IPS-18c (cell line): ENCODE results near the gene WNT3A.

Source experiments
- H3K4me3 ChIP-seq: 2 replicates; pipeline ENCODE4 v1.7.0; 2013; ENCODE audit warnings: low read depth, mild to moderate bottlenecking, low read length, moderate library complexity; ENCODE audit not compliant: insufficient read depth
- H3K9me3 ChIP-seq: one replicate; pipeline ENCODE4 v1.6.1; 2013; ENCODE audit warnings: mild to moderate bottlenecking, low read length, moderate library complexity; ENCODE audit not compliant: control insufficient read depth, insufficient read depth

The WNT3A gene

DNA sequence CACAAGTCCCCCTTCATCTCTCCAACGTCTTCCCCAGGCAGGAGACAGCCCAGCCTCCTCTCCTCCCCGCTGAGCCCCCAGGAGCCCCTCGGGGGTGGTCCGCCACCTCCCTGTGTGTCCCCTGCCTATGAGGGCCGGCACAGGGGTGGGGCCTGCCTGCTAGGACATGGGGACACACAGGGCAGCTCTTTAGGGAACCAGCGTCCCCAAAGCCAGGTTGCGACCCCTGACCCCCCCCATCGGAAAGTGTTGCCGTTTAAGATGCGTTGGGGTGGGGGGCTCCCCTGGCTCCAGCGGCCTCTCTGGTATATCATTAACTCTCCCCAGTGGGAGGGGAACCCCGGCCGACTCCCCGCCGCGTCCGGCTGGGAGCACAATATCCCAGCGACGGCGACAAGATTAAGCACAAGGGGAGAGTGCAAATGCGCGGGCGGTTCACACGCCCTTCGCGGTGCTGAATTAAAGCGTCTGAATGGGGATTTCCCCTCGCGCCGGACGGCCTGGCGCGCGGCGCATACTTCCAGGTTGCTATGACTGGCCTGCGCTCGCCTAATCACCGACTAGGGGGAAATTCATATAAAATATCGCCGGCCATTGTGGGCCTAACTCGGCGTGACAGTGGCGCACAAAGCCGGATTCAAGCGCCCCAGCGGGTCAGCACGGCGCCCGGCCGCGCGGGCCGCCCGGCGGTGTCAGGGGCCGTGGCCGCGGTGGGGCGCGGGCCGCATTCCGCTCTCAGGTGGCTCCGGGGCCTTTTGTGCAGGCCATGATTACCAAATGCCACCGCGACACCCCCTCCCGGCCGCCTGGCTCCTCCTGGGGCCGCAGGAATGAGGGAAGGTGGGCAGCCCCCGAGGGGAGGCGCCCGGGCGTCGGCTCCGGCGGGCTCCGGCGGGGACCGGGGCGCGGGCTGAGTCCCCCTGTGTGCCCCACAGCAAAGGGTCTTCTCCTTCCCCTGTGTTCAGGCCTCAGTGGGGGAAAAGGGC, 30.9 kb downstream of the WNT3A start:
- Histone ChIP-seq H3K9me3 (no peaks in the 10 kb centered on the region), H3K4me3 (peak overlapping the region; percentile 53)

DNA sequence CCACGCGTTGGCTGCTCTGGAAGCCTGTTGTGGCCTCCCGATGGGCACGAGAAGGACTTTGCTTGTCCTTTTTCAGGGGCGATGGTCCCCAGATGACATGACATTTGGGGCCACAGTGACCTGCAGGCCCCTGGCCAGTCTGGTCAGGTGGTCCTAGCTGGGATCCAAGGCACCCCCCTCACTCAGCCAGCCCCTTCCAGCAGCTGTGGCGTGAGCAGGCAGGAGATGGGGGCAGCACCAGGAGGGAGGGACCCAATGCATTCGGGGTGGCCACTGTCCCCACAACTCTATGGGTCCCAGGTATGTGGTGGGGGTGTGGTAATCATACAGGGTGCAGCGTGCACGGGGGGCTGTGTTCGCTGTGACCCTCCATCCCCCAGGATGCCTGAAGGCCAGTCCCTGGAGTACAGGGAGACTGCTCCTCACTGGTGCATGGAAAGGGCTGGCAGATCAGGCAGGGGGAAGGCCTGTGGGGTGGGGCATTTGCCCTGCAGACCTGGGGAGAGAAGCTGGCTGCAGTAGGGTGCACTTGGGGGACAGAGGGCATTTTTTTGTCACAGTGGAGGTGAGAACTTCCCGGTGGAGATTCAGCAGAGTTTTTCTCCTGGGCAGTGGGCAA, 31.7 kb downstream of the WNT3A start:
- H3K9me3 ChIP-seq, result peaks cover 1% of the 10 kb centered on the region
- peak overlapping the region; percentile 53 for H3K4me3 ChIP-seq

DNA sequence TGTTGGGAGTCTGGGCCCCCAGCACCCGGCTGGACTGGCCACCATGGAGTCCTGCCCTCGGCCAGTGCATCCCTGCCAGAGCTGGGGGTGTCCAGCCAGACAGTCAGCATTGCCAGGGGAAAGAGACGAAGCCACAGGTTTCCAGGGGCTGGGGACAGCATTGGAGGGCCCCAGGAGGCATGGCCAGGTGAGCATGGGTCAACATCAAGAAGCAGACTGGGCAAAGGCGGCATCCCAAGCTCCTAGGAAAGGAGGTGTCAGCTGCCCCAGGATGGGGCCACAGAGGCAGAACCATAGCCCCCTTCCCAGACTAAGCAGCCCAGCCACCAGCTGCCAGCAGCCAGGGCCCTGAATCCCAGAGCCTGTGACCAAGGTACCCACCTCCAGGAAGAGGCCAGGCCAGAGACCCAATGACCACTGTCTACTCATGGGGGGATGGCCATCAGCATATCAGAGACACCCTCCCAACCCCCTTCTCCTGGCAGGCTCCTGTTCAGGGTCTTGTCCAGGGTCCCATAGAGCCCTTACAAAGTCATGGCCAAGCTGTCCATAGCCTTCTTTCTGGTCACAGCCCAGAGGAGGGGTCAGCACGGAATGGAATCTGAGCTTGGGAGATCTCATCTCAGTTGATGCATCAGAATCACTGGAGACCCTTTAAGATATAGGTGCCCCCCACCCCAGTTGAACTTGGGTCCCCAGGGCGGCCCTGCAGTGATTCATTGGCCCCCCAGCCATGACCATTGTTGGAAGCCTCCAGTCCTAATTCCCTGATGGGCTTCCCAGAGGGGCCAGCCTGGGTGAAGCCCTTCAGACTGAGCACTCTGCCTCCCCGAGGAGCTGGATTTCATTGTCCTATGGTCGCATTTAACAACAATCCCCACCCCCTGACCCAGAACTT, 32.5 kb downstream of the WNT3A start:
- Histone ChIP-seq H3K9me3 (peaks cover 2% of the 10 kb centered on the region), H3K4me3 (no peak overlapping the region)

DNA sequence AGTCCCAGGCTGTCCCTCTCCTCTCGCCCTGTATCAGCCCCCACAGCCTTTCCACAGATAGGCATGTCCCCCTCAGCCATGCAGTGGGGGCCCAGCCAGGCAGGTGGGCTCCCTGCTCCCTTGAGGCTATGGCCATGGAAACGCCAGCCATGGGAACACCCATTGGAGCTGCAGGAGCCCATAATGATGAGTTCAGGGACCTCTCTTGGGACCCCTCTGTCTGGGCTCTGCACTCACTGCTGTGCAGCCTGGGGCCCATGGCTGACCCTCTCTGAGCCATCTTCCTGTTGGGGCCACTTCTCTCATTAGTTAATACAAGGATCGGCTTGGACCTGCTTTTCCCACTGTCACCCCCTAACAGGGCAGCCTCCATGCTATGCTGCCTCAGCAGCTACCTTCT, 33.2 kb downstream of the WNT3A start:
- Histone ChIP-seq H3K4me3 (no peak overlapping the region), H3K9me3 (peaks cover 2% of the 10 kb centered on the region)

DNA sequence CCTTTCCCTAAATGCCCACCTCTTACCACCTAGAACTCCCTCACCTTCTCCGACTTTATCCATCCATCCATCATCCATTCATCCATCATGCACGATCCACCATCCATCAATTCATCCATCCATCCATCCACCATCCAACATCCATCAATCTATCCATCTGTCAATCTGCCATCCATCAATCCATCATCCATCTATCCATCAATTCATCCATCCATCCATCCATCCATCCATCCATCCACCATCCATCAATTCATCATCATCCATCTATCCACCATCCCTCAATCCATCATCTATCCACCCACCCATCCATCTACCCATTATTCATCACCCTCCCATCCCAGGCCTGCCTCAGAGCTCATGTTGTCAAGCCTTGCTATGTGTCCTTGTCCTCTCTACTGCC, 34.5 kb downstream of the WNT3A start:
- Histone ChIP-seq H3K4me3 (no peak overlapping the region), H3K9me3 (peaks cover 2% of the 10 kb centered on the region)

DNA sequence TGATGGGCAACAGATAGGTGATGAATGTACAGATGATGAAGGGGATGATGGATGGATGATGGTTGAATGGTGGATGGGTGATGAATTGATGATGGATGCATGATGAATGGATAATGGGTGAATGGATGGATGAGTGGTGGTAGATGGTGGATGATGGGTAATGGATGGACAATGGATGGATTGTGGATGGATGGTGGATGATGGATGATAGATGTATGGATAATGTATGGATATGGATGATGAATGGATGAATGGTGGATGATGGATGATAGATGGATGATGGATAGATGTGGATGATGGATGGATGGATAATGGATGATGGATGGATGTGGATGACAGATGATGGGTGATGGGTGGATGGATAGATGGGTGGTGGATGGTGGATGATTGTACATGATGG, 35.7 kb downstream of the WNT3A start:
- peaks cover 2% of the 10 kb centered on the region for H3K9me3 ChIP-seq
- H3K4me3 ChIP-seq, result no peak overlapping the region

DNA sequence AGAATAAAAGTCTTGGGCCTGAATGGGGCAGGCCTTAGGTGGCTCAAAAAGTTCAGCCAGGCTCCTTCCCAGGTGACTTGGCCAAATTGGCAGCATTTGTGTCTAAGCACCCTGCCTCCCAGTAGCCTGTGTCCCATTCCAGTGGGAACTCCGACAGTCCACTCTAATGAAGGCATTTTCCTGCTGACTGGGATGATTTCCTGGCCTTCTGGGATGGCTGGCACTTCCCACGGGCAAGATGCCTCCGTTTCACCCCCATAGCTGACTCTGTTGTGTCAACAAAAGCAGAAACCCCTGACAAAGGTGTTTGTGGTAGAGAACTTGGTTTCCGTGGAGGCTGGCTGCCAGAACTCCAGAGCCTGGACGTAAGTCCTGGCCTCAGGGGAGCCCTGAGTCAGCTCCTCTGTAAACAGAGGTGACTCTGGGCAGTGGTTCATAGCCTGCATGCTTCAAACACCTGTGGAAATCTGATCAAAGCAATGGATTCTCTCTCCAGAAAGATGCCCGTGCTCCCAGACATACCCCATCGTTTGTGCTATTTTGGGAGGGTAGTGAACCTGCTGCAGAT, 36.6 kb downstream of the WNT3A start:
- Histone ChIP-seq H3K9me3 (peaks cover 2% of the 10 kb centered on the region), H3K4me3 (no peak overlapping the region)

DNA sequence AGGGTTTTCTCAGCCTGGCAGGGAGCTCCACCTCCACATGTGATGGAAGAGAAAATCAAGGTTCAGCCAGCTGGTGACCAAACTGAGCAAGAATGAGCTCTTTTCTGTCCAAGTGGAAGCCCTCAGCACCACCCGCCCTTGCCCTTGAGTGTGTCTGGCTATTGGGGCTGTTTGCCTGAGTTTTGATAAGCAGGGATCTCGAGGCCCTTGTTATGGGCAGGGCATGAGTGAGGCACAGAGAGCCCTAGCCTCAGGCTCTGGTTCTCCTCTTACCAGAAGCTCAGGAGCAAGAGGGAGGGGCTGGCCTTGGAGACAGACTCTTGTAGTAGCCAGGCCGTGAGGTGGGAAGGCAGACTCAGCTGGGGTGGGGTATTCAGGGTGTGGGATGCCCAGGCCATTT, 38.2 kb downstream of the WNT3A start:
- Histone ChIP-seq H3K9me3 (peaks cover 2% of the 10 kb centered on the region), H3K4me3 (no peak overlapping the region)

DNA sequence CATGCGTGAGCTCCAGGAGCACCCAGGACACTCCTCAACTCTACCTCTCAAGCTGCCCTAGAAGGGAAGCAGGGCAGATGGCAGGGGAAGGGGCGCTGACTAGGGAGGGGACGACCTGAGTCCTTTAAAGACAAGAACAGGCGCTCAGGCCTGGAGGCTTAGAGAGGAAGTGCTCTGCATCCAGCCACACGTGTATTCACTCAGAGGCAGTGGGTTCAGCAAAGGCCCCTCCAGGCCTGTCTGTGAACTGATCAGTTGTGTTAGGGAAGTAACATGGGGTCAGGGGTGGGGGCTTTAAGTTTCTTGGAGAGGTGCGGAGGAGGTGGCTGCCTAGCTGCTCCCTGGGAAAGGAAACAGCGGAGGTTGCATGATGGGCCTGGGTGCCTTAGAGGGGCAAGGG, 38.6 kb downstream of the WNT3A start:
- Histone ChIP-seq H3K9me3 (peaks cover 2% of the 10 kb centered on the region), H3K4me3 (no peak overlapping the region)

DNA sequence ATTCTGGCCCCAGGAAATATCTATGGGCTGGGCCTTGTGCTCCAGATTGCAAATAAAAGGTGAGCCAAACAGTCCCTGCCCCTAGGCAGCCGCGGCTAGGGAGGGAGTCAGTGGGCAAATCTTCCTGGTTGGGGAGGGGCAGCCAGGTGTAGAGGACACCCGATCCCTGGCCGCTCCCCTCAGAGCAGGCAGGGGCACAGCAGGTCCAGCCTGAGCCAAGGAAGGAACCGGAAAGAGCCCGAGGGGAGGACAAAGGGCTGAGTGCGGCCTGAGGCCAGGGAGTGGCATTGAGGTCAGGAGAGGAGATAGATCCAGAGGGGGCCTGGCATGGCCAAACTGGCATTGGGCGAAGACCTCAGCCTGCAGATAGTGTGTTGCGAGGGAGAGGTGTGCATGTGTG, 39.1 kb downstream of the WNT3A start:
- Histone ChIP-seq H3K9me3 (peaks cover 2% of the 10 kb centered on the region), H3K4me3 (no peak overlapping the region)

DNA sequence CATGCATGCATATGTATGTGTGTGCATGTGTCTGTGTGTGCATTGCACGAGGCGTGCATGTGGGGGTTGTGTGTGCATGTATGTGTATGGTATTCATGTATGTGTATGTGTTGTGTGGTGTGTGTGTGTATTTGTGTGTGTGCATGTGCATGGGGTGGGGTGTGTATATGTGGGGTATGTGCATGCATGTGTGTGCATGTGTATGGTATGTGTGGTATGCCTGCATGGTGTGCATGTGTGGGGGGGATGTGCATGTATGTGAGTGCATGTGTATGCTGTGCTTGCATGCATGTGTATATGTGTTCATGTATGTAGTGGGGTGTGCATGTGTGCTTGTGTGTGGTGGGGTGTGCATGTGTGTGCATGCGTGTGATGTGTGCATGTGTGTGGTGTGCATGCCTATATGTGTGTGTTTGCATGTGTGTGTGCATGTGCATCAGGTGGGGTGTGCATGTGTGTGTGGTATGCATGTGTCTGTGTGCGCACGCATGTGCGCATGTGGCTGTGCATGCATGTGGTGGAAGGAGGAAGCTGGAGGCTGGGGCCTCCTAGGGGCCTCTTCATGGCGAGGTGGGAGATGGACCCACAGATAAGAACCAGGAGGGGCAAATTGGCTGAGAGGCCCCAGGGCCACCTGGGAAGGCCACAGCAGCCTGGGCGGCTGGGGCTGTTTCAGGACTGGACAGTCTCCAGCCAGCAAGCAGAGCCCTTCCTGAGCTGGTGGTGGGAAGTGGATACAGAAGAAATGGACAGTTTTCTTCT, 39.8 kb downstream of the WNT3A start:
- no peak overlapping the region for H3K4me3 ChIP-seq
- peaks cover 4% of the 10 kb centered on the region for H3K9me3 ChIP-seq

DNA sequence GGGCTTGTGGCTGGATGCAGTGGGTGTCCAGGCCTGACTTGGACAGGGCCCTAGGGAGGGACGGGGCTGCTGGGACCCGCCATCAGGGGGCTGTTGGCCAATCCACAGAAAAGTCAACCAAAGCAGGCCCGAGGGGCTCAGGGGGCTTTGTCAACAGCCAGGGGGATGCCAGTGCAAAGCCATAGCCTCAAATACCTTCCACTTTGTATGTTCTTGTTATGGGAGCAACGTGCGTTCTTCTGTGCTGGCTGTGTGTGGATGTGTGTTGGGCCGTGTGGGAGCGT, 40.3 kb downstream of the WNT3A start:
- H3K9me3 ChIP-seq, result peaks cover 5% of the 10 kb centered on the region
- no peak overlapping the region for H3K4me3 ChIP-seq

DNA sequence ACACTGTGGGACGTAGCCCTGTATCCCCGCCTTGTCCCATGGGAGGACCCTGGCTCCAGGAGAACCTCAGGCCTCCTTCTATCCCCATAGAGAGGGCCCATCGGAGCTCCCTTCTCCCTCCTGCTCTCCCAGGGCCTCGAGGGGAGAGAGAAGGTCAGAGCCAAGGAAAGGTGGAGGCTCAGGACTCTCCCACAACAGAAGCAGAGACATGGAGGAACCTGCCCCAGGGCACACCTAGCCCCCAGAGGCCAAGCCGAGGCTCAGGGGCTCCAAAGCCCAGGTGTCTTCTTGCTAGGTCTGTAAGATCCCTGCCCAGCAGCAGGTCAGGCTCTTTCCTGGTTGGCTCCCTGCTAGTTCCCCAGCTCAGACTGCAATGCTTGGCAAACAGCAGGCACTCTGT, 41.3 kb downstream of the WNT3A start:
- peaks cover 5% of the 10 kb centered on the region for H3K9me3 ChIP-seq
- H3K4me3 ChIP-seq, result no peak overlapping the region

DNA sequence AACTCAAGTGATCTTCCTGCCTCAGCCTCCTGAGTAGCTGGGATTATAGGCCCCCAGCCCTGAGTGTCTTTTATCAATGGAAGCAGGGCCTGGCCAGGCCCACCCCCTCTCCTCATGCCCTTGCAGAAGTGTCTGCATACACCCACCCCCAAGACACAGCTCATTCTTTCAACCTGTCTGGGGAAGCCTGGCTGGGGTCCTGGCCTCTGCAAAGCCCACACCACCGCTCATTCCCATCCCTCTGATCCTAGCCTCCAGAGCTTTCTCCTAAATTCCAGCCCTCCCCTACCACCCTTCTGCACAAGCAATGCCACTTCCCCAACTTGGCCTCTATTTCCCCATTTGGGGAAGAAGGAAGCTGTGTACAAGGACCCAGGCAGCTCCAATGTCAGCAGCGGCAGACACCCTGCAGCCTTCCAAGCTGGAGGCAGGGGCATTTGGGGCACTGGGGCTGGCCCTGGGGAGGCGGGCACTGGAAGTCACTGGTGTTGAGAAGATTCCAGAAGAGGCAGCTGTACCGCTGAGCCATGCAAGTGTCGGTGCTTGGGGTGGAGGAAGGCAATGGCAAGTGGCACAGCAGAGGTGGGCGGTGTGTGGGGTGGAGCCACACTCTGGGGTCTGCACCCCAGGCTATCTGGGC, 42.0 kb downstream of the WNT3A start:
- peaks cover 2% of the 10 kb centered on the region for H3K9me3 ChIP-seq
- no peak overlapping the region for H3K4me3 ChIP-seq

DNA sequence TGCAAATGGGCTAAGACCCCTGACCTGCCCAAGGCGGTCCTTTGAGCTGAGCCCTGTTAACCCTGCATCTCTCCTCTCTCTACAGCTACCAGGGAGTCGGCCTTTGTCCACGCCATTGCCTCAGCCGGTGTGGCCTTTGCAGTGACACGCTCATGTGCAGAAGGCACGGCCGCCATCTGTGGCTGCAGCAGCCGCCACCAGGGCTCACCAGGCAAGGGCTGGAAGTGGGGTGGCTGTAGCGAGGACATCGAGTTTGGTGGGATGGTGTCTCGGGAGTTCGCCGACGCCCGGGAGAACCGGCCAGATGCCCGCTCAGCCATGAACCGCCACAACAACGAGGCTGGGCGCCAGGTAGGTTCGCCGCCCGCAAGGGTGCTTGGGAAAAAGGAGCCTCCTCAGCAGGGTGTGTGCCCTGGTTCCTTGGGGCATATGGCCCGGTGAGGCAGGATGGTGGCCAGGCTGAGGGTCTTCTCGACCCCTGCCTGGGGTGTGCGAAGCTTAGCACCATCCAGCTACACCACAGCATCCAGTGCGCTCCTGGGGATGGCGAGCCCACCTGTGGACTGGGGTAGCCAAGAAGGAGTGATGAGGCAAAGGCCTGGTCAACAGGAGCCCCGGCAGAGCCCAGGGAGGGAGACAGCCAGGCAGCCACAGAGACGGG, 43.9 kb downstream of the WNT3A start:
- H3K9me3 ChIP-seq, result peaks cover 5% of the 10 kb centered on the region
- H3K4me3 ChIP-seq, result no peak overlapping the region
